Neuron (in vitro differentiated cells): ENCODE data around the gene DCXR.

Source experiments
- H2AFZ ChIP-seq: one replicate; pipeline ENCODE4 v1.6.1; 2013; ENCODE audit warnings: low read depth, mild to moderate bottlenecking, inconsistent platforms, low read length, moderate library complexity
- H3K27me3 ChIP-seq: one replicate; pipeline ENCODE4 v1.6.1; 2013; ENCODE audit warnings: low read length; ENCODE audit not compliant: insufficient read depth
- H3K36me3 ChIP-seq: one replicate; pipeline ENCODE4 v1.6.1; 2013; ENCODE audit warnings: low read length; ENCODE audit not compliant: insufficient read depth
- H3K4me1 ChIP-seq: one replicate; pipeline ENCODE4 v1.6.1; 2013; ENCODE audit warnings: low read length; ENCODE audit not compliant: insufficient read depth
- H3K4me3 ChIP-seq: 2 replicates; pipeline ENCODE4 v1.5.1; 2013; ENCODE audit warnings: mild to moderate bottlenecking, low read length, moderate library complexity
- H3K9me3 ChIP-seq: one replicate; pipeline ENCODE4 v1.6.1; 2013; ENCODE audit warnings: low read length

DCXR gene

DNA sequence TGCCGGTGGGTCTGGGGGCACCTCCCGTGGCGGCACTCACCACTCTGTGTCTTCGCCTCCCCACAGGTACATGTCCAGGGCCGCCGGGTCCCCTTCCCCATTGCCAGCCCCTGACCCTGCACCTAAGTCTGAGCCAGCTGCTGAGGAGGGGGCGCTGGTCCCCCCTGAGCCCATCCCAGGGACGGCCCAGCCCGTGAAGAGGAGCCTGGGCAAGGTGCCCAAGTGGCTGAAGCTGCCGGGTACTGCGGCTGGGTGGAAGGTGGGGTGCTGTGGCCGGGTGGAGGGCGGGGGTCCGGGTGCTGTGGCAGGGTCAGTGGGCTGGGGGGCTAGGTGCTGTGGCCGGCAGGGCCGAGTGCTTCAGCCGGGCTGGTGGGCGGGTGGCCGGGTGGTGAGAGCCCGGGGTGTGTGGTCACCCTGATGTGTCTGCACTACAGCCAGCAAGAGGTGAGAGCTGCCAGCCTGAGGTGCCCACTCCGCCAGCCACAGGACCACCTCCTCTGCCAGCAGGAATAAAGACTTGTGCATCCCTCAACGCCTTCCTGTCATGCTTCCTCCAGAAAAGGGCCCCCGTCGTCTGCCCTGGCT, 20.5 kb downstream of the DCXR start:
- no peaks in the 10 kb centered on the region for H3K9me3 ChIP-seq
- no peaks in the 10 kb centered on the region for H3K27me3 ChIP-seq
- H3K36me3 ChIP-seq, result peaks cover 4% of the 10 kb centered on the region
- peaks cover 25% of the 10 kb centered on the region for H3K4me1 ChIP-seq
- H3K4me3 ChIP-seq, result no peak overlapping the region
- no peak overlapping the region for H2AFZ ChIP-seq

DNA sequence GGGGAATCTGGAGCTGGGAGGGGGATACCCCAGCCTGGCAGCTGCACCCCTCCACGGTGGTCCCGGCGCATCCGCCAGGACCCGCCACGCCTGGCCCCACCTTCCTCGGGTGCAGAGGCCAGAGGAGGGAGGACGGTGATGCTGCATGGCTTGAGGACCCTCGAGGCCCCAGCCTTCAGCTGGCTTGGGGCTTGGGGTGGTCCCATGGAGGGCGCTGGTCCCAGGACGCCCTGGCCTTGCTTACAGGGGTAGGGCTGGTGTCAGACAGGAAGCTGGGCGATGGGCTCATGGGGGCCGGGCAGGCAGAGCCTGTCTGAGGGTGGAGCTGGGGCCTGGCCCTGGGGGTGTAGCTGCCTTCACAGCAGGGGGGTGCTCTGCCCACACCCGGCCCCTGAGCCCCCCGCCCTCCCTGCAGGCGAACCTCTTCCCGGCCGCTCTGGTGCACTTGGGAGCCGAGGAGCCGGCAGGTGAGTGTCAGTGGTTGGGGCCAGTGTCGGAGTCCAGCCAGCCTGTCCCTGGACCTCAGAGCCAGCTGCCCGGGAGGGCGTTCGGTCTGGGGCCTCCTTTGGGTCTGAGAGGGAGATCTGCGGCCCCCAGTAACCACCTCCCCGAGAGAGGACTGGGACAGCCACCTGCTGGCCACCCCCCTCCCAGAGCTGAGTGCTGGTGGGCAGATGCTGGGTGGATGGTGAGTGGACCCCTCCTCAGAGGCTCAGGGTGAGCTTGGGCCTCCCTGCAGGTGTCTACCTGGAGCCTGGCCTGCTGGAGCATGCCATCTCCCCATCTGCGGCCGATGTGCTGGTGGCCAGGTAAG, 21.2 kb downstream of the DCXR start:
- H3K27me3 ChIP-seq, result no peaks in the 10 kb centered on the region
- peaks cover 9% of the 10 kb centered on the region for H3K36me3 ChIP-seq
- peaks cover 18% of the 10 kb centered on the region for H3K4me1 ChIP-seq
- no peak overlapping the region for H3K4me3 ChIP-seq
- no peaks in the 10 kb centered on the region for H3K9me3 ChIP-seq
- H2AFZ ChIP-seq, result no peak overlapping the region

DNA sequence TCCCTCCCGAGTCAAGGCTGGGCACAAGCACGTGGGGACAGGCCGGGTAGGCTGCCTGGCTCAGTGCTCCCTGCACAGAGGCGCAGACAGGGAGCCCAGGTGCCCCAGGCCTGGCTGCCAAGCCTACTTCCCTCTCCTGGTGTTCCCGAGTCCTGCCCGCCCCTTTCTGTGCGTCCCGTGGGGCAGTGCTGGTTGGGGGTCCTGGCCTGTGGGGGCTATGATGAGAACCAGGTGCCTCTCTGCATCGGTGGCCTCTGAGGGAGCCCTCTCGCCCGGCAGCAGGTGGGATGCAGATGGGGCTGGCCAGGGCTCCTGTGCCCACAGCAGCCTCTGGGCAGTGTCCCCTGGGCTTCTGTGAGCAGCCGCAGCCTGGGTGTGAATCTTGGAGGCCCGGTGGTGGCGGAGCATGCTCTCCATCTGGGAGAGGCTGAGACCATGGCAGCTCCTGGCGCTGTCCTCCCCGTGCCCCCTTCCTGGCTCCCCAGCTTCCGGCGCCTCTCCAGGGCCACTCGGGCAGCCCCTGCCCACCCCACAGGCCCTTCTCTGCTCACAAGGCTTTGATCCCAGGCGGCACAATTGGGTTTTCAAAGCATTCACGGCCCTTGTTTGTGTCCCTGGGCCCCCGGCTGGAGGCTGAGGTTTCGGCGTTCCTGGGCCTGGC, 22.1 kb downstream of the DCXR start:
- H3K9me3 ChIP-seq, result no peaks in the 10 kb centered on the region
- H2AFZ ChIP-seq, result no peak overlapping the region
- H3K4me1 ChIP-seq, result peaks cover 16% of the 10 kb centered on the region
- no peaks in the 10 kb centered on the region for H3K27me3 ChIP-seq
- H3K4me3 ChIP-seq, result no peak overlapping the region
- peaks cover 9% of the 10 kb centered on the region for H3K36me3 ChIP-seq

DNA sequence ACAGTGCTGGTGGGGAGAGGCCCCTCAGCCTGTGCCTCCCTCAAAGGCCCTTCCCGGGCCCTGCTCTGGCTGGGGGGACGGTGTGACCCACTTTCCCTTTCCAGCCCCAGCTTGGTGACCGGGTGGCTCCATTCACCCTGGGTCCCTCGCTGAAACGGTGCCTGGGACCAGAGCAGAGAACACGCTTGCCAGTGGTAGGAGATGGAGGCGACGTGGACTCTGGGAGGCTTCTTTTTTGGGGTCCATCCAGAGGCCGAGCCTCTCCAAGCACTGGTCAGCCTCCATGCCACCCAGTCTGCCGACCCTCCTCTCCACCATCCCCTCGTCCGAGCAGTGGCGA, 22.6 kb downstream of the DCXR start:
- H3K36me3 ChIP-seq, result peaks cover 9% of the 10 kb centered on the region
- H3K4me1 ChIP-seq, result peaks cover 16% of the 10 kb centered on the region
- H3K9me3 ChIP-seq, result no peaks in the 10 kb centered on the region
- no peak overlapping the region for H2AFZ ChIP-seq
- no peaks in the 10 kb centered on the region for H3K27me3 ChIP-seq
- no peak overlapping the region for H3K4me3 ChIP-seq

DNA sequence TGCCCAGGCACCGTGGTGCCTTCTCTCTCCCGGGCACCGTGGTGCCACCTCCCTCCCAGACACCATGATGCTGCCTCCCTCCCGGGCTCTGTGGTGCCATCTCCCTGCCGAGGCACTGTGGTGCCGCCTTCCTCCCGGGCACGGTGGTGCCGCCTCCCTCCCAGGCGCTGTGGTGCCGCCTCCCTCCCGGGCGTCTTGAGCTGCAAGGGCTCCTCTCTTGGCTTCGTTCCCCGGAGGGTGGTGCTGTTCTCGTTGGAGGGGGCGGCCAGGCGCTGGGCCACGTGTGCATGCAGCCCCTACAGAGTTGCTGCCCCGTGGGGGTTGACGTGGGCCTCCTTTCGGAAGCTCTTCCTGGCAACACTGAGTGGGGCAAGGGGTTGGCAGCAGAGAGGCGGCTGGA, 23.1 kb downstream of the DCXR start:
- peaks cover 16% of the 10 kb centered on the region for H3K4me1 ChIP-seq
- H3K4me3 ChIP-seq, result no peak overlapping the region
- no peaks in the 10 kb centered on the region for H3K27me3 ChIP-seq
- H3K36me3 ChIP-seq, result peaks cover 9% of the 10 kb centered on the region
- no peak overlapping the region for H2AFZ ChIP-seq
- no peaks in the 10 kb centered on the region for H3K9me3 ChIP-seq

DNA sequence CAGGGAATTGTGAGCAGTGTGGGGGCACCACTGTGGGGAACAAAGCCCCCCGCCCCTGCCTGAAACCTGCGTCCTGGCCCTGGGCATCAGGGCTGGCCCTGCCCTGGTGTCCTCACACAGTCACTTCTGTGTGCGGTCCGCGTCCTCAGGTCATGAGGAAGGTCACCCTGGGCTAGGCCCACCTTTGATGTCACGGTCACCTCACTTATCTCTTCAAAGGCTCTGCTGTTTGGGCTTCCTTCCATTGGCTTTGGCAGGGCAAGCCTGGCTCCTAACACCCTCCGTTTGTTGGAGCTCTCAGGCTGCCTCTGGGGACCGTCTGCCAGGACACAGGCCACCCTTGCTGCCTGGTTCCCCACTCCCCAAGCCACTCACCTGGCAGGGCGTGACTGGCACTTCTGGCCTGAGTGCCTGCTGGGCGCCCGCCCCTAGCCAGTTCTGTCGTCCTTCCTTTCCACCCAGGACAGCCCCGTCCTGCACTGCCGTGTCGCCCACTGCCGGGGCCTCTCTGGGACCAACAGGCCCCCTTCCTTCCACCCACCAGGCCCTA, 23.6 kb downstream of the DCXR start:
- no peak overlapping the region for H2AFZ ChIP-seq
- H3K9me3 ChIP-seq, result no peaks in the 10 kb centered on the region
- H3K4me3 ChIP-seq, result no peak overlapping the region
- peaks cover 9% of the 10 kb centered on the region for H3K36me3 ChIP-seq
- H3K27me3 ChIP-seq, result no peaks in the 10 kb centered on the region
- H3K4me1 ChIP-seq, result peaks cover 16% of the 10 kb centered on the region

DNA sequence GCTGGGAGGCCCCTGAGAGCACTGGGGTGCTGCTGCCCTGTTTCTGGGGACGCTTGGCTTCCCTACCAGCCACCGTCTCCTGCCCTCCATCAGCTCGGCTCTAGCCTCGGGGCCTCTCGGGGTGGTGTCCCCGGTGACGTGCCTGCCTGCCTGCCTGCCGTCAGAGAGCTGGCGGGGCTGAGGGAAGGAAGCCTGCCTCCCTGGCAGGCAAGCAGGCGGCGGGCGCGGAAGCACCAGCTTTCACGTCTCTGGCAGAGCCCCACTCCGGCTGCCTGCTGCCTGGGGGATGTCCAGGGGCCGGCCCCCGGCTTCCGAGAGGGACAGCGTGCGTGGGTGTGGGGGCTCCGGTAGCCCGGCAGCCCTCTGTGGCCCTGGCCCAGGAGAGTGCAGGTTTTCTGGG, 24.2 kb downstream of the DCXR start:
- Histone ChIP-seq H3K36me3 (peaks cover 8% of the 10 kb centered on the region), H3K4me1 (peaks cover 16% of the 10 kb centered on the region), H3K9me3 (no peaks in the 10 kb centered on the region), H3K4me3 (no peak overlapping the region), H3K27me3 (no peaks in the 10 kb centered on the region), H2AFZ (no peak overlapping the region)

DNA sequence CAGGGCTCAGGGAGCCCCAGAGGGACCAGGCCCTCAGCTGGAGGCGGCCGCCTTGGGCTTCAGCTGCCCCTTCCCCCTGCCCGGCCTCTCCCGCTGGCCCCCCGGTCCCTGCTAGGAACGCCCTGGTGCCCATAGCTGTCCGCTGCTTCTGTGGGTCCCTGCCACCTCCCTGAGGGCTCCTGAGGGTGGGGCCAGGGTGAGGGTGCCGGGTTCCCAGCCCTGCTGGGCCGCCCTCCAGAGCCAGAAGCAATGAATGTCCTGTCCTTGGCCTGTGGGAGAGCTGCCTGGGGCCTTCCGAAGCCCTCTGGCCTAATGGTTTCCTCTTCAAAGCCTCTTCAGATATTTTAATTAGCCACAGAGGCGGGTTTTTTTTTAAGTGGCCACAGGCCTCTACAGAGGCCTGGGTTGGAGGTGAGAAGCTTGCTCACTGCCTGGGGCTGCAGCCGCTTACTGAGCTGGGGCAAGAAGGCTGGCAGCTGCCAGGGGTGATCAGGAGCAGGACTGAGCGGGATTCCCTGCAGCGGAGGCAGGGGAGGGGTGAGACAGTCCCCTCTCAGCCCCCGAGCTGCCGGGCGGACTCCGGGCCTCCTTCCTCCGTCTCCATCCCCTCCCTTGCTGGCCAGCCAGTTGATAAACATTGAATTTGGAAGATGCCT, 24.7 kb downstream of the DCXR start:
- Histone ChIP-seq H3K36me3 (peaks cover 5% of the 10 kb centered on the region), H3K4me3 (no peak overlapping the region), H3K9me3 (no peaks in the 10 kb centered on the region), H3K27me3 (no peaks in the 10 kb centered on the region), H2AFZ (no peak overlapping the region), H3K4me1 (peaks cover 16% of the 10 kb centered on the region)

DNA sequence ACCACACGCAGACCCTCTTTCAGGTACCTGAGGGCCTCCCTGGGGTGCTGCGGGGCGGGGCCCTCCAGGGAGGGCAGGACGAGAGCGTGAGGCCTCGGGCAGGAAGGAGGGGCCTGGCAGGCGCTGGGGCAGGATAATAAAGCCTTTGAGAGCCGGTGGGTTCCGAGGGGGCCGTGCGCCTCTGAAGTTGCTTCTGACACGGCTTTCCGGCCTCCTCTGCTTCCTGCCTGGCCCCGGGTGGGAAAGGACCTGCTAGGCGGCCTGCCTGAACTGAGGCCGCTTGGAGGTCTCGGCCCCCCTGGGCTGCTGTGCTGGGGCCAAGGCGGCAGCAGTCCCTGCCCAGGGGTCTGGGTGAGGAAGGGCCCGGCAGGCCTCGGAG, 25.2 kb downstream of the DCXR start:
- Histone ChIP-seq H3K27me3 (no peaks in the 10 kb centered on the region), H3K4me3 (no peak overlapping the region), H3K9me3 (no peaks in the 10 kb centered on the region), H3K4me1 (peaks cover 16% of the 10 kb centered on the region), H3K36me3 (peaks cover 5% of the 10 kb centered on the region), H2AFZ (no peak overlapping the region)

DNA sequence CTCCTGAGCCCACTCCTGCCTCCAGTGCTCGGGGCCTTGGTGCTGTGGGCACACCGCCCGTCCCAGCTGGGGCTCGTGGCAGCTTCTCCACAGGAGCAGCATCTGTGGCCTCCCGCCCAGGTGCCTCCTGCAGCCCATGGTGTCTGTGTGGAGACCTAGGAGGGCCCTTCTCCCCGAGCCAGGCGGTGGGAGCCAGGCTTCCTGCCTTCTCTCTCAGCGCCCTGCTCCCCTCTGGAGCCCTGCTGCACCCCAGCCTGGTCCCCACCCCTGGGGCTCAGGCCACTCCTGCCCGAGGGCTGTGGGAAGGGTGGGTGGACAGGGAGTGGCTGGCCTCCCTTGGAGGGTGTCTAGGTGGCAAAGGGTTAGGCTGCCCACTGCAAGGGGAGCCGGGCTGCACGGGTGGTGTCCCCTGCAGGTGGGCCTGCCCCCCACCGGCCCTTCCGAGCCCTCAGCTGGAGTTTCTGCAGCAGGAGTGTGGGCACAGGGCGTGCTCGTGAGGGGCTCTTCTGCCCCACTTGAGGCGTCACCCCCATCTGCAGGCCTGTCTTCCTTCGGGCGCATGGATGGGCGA, 25.8 kb downstream of the DCXR start:
- H3K27me3 ChIP-seq, result no peaks in the 10 kb centered on the region
- H2AFZ ChIP-seq, result no peak overlapping the region
- peaks cover 16% of the 10 kb centered on the region for H3K4me1 ChIP-seq
- no peaks in the 10 kb centered on the region for H3K9me3 ChIP-seq
- H3K4me3 ChIP-seq, result no peak overlapping the region
- peaks cover 5% of the 10 kb centered on the region for H3K36me3 ChIP-seq

DNA sequence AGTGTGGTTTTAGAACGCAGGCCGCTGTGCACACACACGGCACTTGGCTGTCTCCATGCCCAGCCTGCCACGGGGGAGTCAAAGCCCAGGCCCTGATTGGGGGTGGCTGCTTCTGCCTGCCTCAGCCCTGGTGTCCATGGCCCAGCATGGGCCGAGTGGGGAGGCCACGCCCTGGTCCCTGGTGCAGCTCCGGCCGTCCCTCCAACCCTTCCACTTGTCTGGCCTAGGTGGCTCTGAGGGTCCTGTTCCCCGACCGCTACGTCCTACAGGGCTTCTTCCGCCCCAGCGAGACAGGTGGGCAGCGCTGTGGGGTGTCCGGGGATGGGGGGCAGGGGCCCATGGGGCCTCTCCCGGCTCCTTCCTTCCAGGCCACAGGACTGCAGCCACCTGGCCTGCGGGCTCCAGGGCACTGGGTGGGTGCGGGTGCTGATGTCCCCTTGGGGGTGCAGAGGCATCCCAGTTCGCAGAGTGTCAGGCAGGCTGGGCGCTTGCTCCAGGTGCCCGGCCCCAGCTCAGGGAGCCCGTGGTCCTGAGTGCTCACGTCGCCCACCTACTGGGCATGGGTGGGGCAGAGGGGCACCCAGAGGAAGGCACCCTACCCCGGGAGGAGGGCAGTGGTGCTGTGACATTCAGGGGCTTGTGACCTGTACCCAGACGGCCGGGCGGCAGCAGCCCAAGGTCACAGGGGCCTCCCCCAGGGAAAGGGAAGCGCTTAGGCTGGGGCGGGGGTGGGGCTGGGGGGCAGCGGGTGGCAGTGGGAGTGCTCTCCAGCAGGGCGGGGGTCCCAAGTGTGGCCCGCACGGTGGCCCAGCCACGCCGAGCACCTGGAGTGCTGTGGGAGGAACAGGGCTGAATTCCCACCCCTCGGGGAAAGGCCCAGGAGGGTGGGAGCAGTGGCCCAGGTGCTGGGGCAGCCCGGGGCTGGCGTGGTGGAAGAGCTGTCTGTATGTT, 26.6 kb downstream of the DCXR start:
- Histone ChIP-seq H3K4me1 (peaks cover 16% of the 10 kb centered on the region), H3K36me3 (peaks cover 5% of the 10 kb centered on the region), H3K4me3 (no peak overlapping the region), H3K9me3 (no peaks in the 10 kb centered on the region), H3K27me3 (no peaks in the 10 kb centered on the region), H2AFZ (no peak overlapping the region)

DNA sequence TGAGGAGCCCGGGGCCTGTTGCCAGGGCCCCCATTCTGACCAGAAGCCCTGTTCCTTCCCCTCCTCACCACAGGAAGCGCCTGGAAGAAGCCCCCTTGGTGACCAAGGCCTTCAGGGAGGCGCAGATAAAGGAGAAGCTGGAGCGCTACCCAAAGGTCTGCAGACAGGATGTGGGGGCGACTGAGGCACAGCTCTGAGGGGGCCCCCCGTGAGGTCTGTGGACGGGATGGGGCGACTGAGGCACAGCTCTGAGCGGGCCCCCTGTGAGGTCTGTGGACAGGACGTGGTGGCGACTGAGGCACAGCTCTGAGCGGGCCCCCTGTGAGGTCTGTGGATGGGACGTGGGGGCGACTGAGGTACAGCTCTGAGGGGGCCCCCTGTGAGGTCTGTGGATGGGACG, 28.1 kb downstream of the DCXR start:
- Histone ChIP-seq H3K36me3 (peaks cover 5% of the 10 kb centered on the region), H3K4me3 (no peak overlapping the region), H2AFZ (no peak overlapping the region), H3K9me3 (no peaks in the 10 kb centered on the region), H3K4me1 (peaks cover 10% of the 10 kb centered on the region), H3K27me3 (no peaks in the 10 kb centered on the region)
